Lower lobe of right lung (tissue), 2 donors: ENCODE data around the gene PLVAP. TPM values are rescaled to one million over a fixed set of nuclear protein-coding genes. Genes with fewer than 3 reads are reported as not detected.

Experiments
- ATAC-seq, 2 donors: fragments of 200-7000 bp; cut with Tn5 transposase; one replicate each; pipeline ENCODE4 v1.9.1; 2020 to 2022; ENCODE audit warnings: mild to moderate bottlenecking in 2 of 2, moderate library complexity in 2 of 2
- DNase-seq: peaks from one replicate; pipeline ENCODE4 v3.0.0-alpha.2; 2020
- H3K27ac ChIP-seq: fragments of 200-600 bp; one replicate; pipeline ENCODE4 v1.8.0; 2022
- H3K27me3 ChIP-seq: fragments of 200-600 bp; one replicate; pipeline ENCODE4 v1.8.0; 2022; ENCODE audit warnings: low read depth
- H3K36me3 ChIP-seq: fragments of 200-600 bp; one replicate; pipeline ENCODE4 v1.8.0; 2022; ENCODE audit warnings: mild to moderate bottlenecking
- H3K4me1 ChIP-seq: fragments of 200-600 bp; one replicate; pipeline ENCODE4 v1.8.0; 2022
- H3K4me3 ChIP-seq: fragments of 200-600 bp; one replicate; pipeline ENCODE4 v1.8.0; 2022; ENCODE audit warnings: mild to moderate bottlenecking
- H3K9me3 ChIP-seq: fragments of 200-600 bp; one replicate; pipeline ENCODE4 v1.8.0; 2022
- intact Hi-C: fragments of 100-400 bp; cut with DNase I; formaldehyde crosslinking; loops from one replicate; pipeline ENCODE4 v1.11.0; 2022
- total RNA-seq: library from RNA; stranded (reverse); fragmentation: NEBNext Ultra II Directional; extraction: Animal tissue kit (Norgen Biotek cat#: 25700); gene quantifications from one replicate; pipeline ENCODE4 v1.2.1, GENCODE V29; 2021
- TF ChIP-seq, protein P1 (sequence below): fragments of 200-600 bp; IDR thresholded peaks from one replicate; pipeline ENCODE4 v1.8.0; 2022; ENCODE audit warnings: antibody characterized with exemption, mild to moderate bottlenecking
- donor health status: DM: no; HTN: yes; CAD: no; lungs with severe emphysema.

PLVAP gene
- total RNA-seq, 1 donor from 2014 or later: 25.9 TPM

DNA sequence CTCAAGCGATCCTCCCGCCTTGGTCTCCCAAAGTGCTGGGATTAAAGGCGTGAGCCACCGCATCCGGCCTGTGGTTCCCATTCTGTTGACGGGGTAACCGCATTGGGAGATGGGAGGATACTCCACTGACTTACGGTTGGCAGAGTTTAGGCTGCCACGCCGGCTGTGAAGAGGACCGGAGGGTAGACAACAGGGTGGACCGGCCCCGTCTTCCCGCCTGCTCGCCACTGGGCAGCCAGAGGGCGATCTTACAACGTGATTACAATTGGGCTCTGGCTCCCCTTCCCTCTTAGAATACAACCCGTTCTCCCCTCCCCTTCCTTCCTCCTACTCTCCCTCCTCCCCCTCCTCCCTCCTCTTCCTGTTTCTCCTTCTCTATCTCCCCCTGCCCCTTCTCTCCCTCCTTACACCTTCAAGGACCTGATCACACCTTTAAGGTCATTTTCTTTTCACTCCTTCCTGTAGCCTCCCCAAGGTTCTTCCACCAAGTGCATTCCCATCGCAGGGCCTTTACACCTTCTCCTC, 17.8 kb upstream of the PLVAP start:
- intact Hi-C loops: no loop called here
- DNase-seq (peak; percentile 80), ATAC-seq (peak; percentile 17 to 54)
- TF ChIP-seq, protein P1, sequence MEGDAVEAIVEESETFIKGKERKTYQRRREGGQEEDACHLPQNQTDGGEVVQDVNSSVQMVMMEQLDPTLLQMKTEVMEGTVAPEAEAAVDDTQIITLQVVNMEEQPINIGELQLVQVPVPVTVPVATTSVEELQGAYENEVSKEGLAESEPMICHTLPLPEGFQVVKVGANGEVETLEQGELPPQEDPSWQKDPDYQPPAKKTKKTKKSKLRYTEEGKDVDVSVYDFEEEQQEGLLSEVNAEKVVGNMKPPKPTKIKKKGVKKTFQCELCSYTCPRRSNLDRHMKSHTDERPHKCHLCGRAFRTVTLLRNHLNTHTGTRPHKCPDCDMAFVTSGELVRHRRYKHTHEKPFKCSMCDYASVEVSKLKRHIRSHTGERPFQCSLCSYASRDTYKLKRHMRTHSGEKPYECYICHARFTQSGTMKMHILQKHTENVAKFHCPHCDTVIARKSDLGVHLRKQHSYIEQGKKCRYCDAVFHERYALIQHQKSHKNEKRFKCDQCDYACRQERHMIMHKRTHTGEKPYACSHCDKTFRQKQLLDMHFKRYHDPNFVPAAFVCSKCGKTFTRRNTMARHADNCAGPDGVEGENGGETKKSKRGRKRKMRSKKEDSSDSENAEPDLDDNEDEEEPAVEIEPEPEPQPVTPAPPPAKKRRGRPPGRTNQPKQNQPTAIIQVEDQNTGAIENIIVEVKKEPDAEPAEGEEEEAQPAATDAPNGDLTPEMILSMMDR: peak; percentile 78
- Histone ChIP-seq H3K9me3 (no peaks in the 10 kb centered on the region), H3K4me1 (peaks cover 31% of the 10 kb centered on the region), H3K27me3 (peaks cover 4% of the 10 kb centered on the region), H3K4me3 (no peak overlapping the region), H3K36me3 (peaks cover 10% of the 10 kb centered on the region), H3K27ac (no peak overlapping the region)

DNA sequence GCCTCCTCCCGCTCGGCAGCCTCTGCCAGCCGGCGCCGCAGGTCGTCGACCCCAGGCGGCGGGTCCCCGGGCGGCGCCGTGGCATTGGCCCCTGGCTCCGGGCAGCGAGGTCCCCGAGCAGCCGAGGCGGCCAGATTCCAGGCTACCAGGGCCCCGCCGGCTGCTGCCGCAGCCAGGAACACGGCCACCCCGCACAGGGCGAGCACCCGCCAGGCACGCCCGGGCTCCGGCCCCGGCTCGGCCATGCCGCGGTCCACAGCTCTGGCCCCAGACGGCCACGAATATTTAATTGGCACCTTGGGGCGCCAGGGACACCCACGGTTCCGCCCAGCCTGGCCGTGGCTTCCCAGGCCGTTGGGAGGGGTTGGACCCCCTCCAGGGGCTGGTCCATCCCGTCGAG, 16.8 kb upstream of the PLVAP start, which contains the start of gene CCDC194:
Gene CCDC194 (minus strand): TSS at position 283 of the 400 bp plus-strand sequence. CDS start 38 bp downstream, at position 245.
- Histone ChIP-seq H3K27ac (no peak within 1 kb of the TSS), H3K36me3 (peaks cover 6% of the 10 kb centered on the region), H3K4me1 (peaks cover 31% of the 10 kb centered on the region), H3K27me3 (peaks cover 4% of the 10 kb centered on the region), H3K4me3 (no peak within 1 kb of the TSS), H3K9me3 (no peaks in the 10 kb centered on the region)
- no peak for DNase-seq
- intact Hi-C loops: no loop called here
- ATAC-seq: no peak
- TF ChIP-seq, protein P1: no peak

- DNase-seq: no peak
- intact Hi-C loops: no loop called here
These were observed 15.9 kb upstream of the PLVAP start for GRCh38 chr19:17393002-17393401.

GRCh38 chr19:17391371-17392151, 14.4 kb upstream of the PLVAP start:
- peak in 1 of 2 donors; percentile 3 for ATAC-seq

More at GRCh38 chr19:17393002-17393401, 15.9 kb upstream of the PLVAP start:
- peaks cover 4% of the 10 kb centered on the region for H3K27me3 ChIP-seq
- no peak for ATAC-seq
- no peak overlapping the region for H3K27ac ChIP-seq
- H3K4me3 ChIP-seq: no peak overlapping the region
- peaks cover 6% of the 10 kb centered on the region for H3K36me3 ChIP-seq
- no peaks in the 10 kb centered on the region for H3K9me3 ChIP-seq
- TF ChIP-seq, protein P1: no peak
- peaks cover 31% of the 10 kb centered on the region for H3K4me1 ChIP-seq

GRCh38 chr19:17390665-17391370, 13.7 kb upstream of the PLVAP start:
- DNase-seq (peak; percentile 94), ATAC-seq (peak; percentile 98 to 99)
- Histone ChIP-seq H3K4me3 (peak overlapping the region; percentile 50), H3K27me3 (peaks cover 4% of the 10 kb centered on the region), H3K36me3 (no peaks in the 10 kb centered on the region), H3K27ac (peak overlapping the region; percentile 26), H3K4me1 (peaks cover 31% of the 10 kb centered on the region), H3K9me3 (no peaks in the 10 kb centered on the region)
- intact Hi-C loops: no loop called here
- TF ChIP-seq, protein P1: peak; percentile 78

More at GRCh38 chr19:17391371-17392151, 14.4 kb upstream of the PLVAP start:
- Histone ChIP-seq H3K27me3 (peaks cover 4% of the 10 kb centered on the region), H3K4me3 (peak overlapping the region; percentile 50), H3K4me1 (peaks cover 31% of the 10 kb centered on the region), H3K36me3 (no peaks in the 10 kb centered on the region), H3K9me3 (no peaks in the 10 kb centered on the region), H3K27ac (no peak overlapping the region)
- no peak for DNase-seq
- TF ChIP-seq, protein P1: no peak
- intact Hi-C loops: no loop called here
